IPS-15b (cell line): ENCODE results near the gene P2RX3.
"Not testable (repeated sequence)": the region's sequence is repeated elsewhere in the genome, so short reads cannot be mapped to it uniquely, and the experiment has no call there.

Experiments used
- H3K27me3 ChIP-seq: one replicate; pipeline ENCODE4 v1.6.1; 2013; ENCODE audit warnings: low read length; ENCODE audit not compliant: control insufficient read depth, insufficient read depth
- H3K36me3 ChIP-seq: one replicate; pipeline ENCODE4 v1.6.1; 2013; ENCODE audit warnings: low read length; ENCODE audit not compliant: control insufficient read depth, insufficient read depth
- H3K4me1 ChIP-seq: one replicate; pipeline ENCODE4 v1.6.1; 2013; ENCODE audit warnings: mild to moderate bottlenecking, low read length; ENCODE audit not compliant: control insufficient read depth, insufficient read depth
- H3K4me3 ChIP-seq: one replicate; pipeline ENCODE4 v1.5.1; 2013; ENCODE audit warnings: low read depth, low read length
- H3K9ac ChIP-seq: one replicate; pipeline ENCODE4 v1.6.1; 2013; ENCODE audit warnings: low read depth, mild to moderate bottlenecking, low read length
- H3K9me3 ChIP-seq: one replicate; pipeline ENCODE4 v1.6.1; 2013; ENCODE audit warnings: mild to moderate bottlenecking, low read length; ENCODE audit not compliant: control insufficient read depth, insufficient read depth

The P2RX3 gene

GRCh38 chr11:57358991-57359390 is 20.8 kb downstream of the P2RX3 start:
- no peaks in the 10 kb centered on the region for H3K9me3 ChIP-seq
- H3K4me3 ChIP-seq: no peak overlapping the region
- no peaks in the 10 kb centered on the region for H3K36me3 ChIP-seq
- no peak overlapping the region for H3K9ac ChIP-seq
- peaks cover 2% of the 10 kb centered on the region for H3K4me1 ChIP-seq
- H3K27me3 ChIP-seq: peaks cover 3% of the 10 kb centered on the region

- peaks cover 3% of the 10 kb centered on the region for H3K4me1 ChIP-seq
- no peaks in the 10 kb centered on the region for H3K9me3 ChIP-seq
- H3K9ac ChIP-seq: no peak overlapping the region
- peaks cover 5% of the 10 kb centered on the region for H3K27me3 ChIP-seq
- H3K36me3 ChIP-seq: no peaks in the 10 kb centered on the region
- H3K4me3 ChIP-seq: no peak overlapping the region
Observed at GRCh38 chr11:57359396-57359795, 21.2 kb downstream of the P2RX3 start.

- Histone ChIP-seq H3K27me3 (peaks cover 5% of the 10 kb centered on the region), H3K36me3 (no peaks in the 10 kb centered on the region), H3K4me3 (no peak overlapping the region), H3K9me3 (no peaks in the 10 kb centered on the region), H3K9ac (no peak overlapping the region), H3K4me1 (peaks cover 9% of the 10 kb centered on the region)
Observed at GRCh38 chr11:57359896-57360690, 21.9 kb downstream of the P2RX3 start.

- H3K9me3 ChIP-seq: no peaks in the 10 kb centered on the region
- no peak overlapping the region for H3K4me3 ChIP-seq
- peaks cover 16% of the 10 kb centered on the region for H3K4me1 ChIP-seq
- no peak overlapping the region for H3K9ac ChIP-seq
- peaks cover 5% of the 10 kb centered on the region for H3K27me3 ChIP-seq
- H3K36me3 ChIP-seq: no peaks in the 10 kb centered on the region
Observed at GRCh38 chr11:57360991-57361390, 22.8 kb downstream of the P2RX3 start.

GRCh38 chr11:57361420-57361819 is 23.3 kb downstream of the P2RX3 start:
- peaks cover 16% of the 10 kb centered on the region for H3K4me1 ChIP-seq
- H3K4me3 ChIP-seq, H3K9me3 ChIP-seq, H3K9ac ChIP-seq, H3K27me3 ChIP-seq, H3K36me3 ChIP-seq: not testable (repeated sequence)

GRCh38 chr11:57361926-57362325 is 23.8 kb downstream of the P2RX3 start:
- Histone ChIP-seq H3K27me3 (peaks cover 5% of the 10 kb centered on the region), H3K9ac (no peak overlapping the region), H3K9me3 (no peaks in the 10 kb centered on the region), H3K4me1 (peaks cover 16% of the 10 kb centered on the region), H3K36me3 (no peaks in the 10 kb centered on the region), H3K4me3 (no peak overlapping the region)

- H3K9ac ChIP-seq: no peak overlapping the region
- peaks cover 5% of the 10 kb centered on the region for H3K27me3 ChIP-seq
- no peak overlapping the region for H3K4me3 ChIP-seq
- H3K36me3 ChIP-seq: no peaks in the 10 kb centered on the region
- H3K4me1 ChIP-seq: peaks cover 16% of the 10 kb centered on the region
- H3K9me3 ChIP-seq: no peaks in the 10 kb centered on the region
Observed at GRCh38 chr11:57363131-57364080, 25.3 kb downstream of the P2RX3 start.

GRCh38 chr11:57364851-57365660 is 26.9 kb downstream of the P2RX3 start:
- Histone ChIP-seq H3K9me3 (no peaks in the 10 kb centered on the region), H3K9ac (no peak overlapping the region), H3K4me3 (no peak overlapping the region), H3K4me1 (peaks cover 15% of the 10 kb centered on the region), H3K36me3 (no peaks in the 10 kb centered on the region), H3K27me3 (peaks cover 5% of the 10 kb centered on the region)

GRCh38 chr11:57368106-57368844 is 30.1 kb downstream of the P2RX3 start:
- H3K9me3 ChIP-seq: no peaks in the 10 kb centered on the region
- H3K36me3 ChIP-seq: no peaks in the 10 kb centered on the region
- H3K9ac ChIP-seq: no peak overlapping the region
- H3K27me3 ChIP-seq: peaks cover 3% of the 10 kb centered on the region
- no peak overlapping the region for H3K4me3 ChIP-seq
- peaks cover 14% of the 10 kb centered on the region for H3K4me1 ChIP-seq

- Histone ChIP-seq H3K4me3 (no peak overlapping the region), H3K36me3 (no peaks in the 10 kb centered on the region), H3K9ac (no peak overlapping the region)
Observed at GRCh38 chr11:57368845-57369232, 30.7 kb downstream of the P2RX3 start.

GRCh38 chr11:57370251-57370650 is 32.1 kb downstream of the P2RX3 start:
- peaks cover 6% of the 10 kb centered on the region for H3K4me1 ChIP-seq
- no peak overlapping the region for H3K4me3 ChIP-seq
- H3K9me3 ChIP-seq: no peaks in the 10 kb centered on the region
- H3K36me3 ChIP-seq: no peaks in the 10 kb centered on the region
- H3K27me3 ChIP-seq: no peaks in the 10 kb centered on the region
- no peak overlapping the region for H3K9ac ChIP-seq

More at GRCh38 chr11:57368845-57369232, 30.7 kb downstream of the P2RX3 start:
- Histone ChIP-seq H3K27me3 (peaks cover 3% of the 10 kb centered on the region), H3K9me3 (no peaks in the 10 kb centered on the region), H3K4me1 (peaks cover 14% of the 10 kb centered on the region)
